SU-DHL-6 (cell line): ENCODE data around the gene OR7A17.

ENCODE experiments used
- H2AFZ ChIP-seq: fragments of 200-600 bp; sonication (generic); 2 replicates; pipeline ENCODE4 v1.6.1; 2014; ENCODE audit warnings: low read depth, mild to moderate bottlenecking, moderate library complexity, mixed read lengths, antibody characterized with exemption, low read length; ENCODE audit not compliant: severe bottlenecking
- H3F3A ChIP-seq: fragments of 200-600 bp; shearing (Covaris generic); 2 replicates; pipeline ENCODE4 v1.6.0; 2016; ENCODE audit warnings: antibody characterized with exemption, mild to moderate bottlenecking; ENCODE audit not compliant: insufficient read depth
- H3K27ac ChIP-seq: fragments of 200-600 bp; sonication (generic); 2 replicates; pipeline ENCODE4 v1.5.1; 2016; ENCODE audit warnings: low read depth, mild to moderate bottlenecking, low read length, moderate library complexity, mixed read lengths
- H3K27me3 ChIP-seq: fragments of 200-600 bp; sonication (generic), shearing (Covaris generic); 2 replicates; pipeline ENCODE4 v1.6.0; 2014; ENCODE audit warnings: mild to moderate bottlenecking, low read length
- H3K36me3 ChIP-seq: fragments of 200-600 bp; sonication (generic); 2 replicates; pipeline ENCODE4 v1.6.1; 2014; ENCODE audit warnings: mild to moderate bottlenecking, low read length, mixed read lengths
- H3K4me2 ChIP-seq: fragments of 300-600, 200-600 bp; shearing (Covaris generic), sonication (generic); 2 replicates; pipeline ENCODE4 v1.6.0; 2014; ENCODE audit warnings: low read length, low read depth, mild to moderate bottlenecking; ENCODE audit not compliant: poor library complexity, severe bottlenecking
- H3K4me3 ChIP-seq: fragments of 200-600 bp; sonication (generic); 2 replicates; pipeline ENCODE4 v1.5.1; 2014; ENCODE audit warnings: antibody characterized with exemption, low read length, mild to moderate bottlenecking, mixed read lengths; ENCODE audit not compliant: insufficient read depth, poor library complexity, severe bottlenecking
- H3K79me2 ChIP-seq: fragments of 200-600 bp; sonication (generic); 2 replicates; pipeline ENCODE4 v1.6.1; 2014; ENCODE audit warnings: mild to moderate bottlenecking, low read length, moderate library complexity; ENCODE audit not compliant: insufficient read depth
- H3K9ac ChIP-seq: fragments of 200-600 bp; sonication (generic); 2 replicates; pipeline ENCODE4 v1.7.0; 2014; ENCODE audit warnings: mild to moderate bottlenecking, low read length
- H3K9me2 ChIP-seq: fragments of 200-600 bp; sonication (generic); replicated peaks from 2 replicates; pipeline ENCODE4 v1.6.1; 2014; ENCODE audit warnings: low read length; ENCODE audit not compliant: insufficient read depth
- H3K9me3 ChIP-seq: fragments of 200-600 bp; sonication (generic); 2 replicates; pipeline ENCODE4 v1.6.1; 2014; ENCODE audit warnings: low read length, mixed read lengths; ENCODE audit not compliant: insufficient read depth
- H4K20me1 ChIP-seq: fragments of 200-600 bp; sonication (generic); 2 replicates; pipeline ENCODE4 v1.6.1; 2014; ENCODE audit warnings: low read depth, mild to moderate bottlenecking, antibody characterized with exemption, low read length, moderate library complexity, mixed read lengths
- EZH2phosphoT487 ChIP-seq: fragments of 200-600 bp; sonication (generic), shearing (Covaris generic); conservative IDR thresholded peaks from 2 replicates; pipeline ENCODE4 v1.6.1; 2018; ENCODE audit warnings: mild to moderate bottlenecking, antibody characterized with exemption, low read length, moderate library complexity, mixed read lengths
- TF ChIP-seq, protein P1 (sequence below): fragments of 200-600 bp; sonication (generic); IDR thresholded peaks from one replicate; pipeline ENCODE4 v1.5.1; 2017; ENCODE audit warnings: antibody characterized with exemption, mild to moderate bottlenecking, low read length, moderate library complexity; ENCODE audit not compliant: insufficient read depth, poor library complexity, severe bottlenecking

Gene OR7A17

GRCh38 chr19:14830702-14831101 lies 55.2 kb downstream of the OR7A17 start:
- Histone ChIP-seq H3F3A (no peaks in the 10 kb centered on the region), H3K27ac (no peak overlapping the region), H2AFZ (no peak overlapping the region), H3K79me2 (no peaks in the 10 kb centered on the region), H4K20me1 (no peaks in the 10 kb centered on the region), H3K36me3 (no peaks in the 10 kb centered on the region), H3K9ac (no peak overlapping the region), H3K9me2 (no peaks in the 10 kb centered on the region), H3K4me2 (no peak overlapping the region), H3K4me3 (no peak overlapping the region), H3K27me3 (no peaks in the 10 kb centered on the region), H3K9me3 (no peaks in the 10 kb centered on the region)
- TF ChIP-seq, protein P1, sequence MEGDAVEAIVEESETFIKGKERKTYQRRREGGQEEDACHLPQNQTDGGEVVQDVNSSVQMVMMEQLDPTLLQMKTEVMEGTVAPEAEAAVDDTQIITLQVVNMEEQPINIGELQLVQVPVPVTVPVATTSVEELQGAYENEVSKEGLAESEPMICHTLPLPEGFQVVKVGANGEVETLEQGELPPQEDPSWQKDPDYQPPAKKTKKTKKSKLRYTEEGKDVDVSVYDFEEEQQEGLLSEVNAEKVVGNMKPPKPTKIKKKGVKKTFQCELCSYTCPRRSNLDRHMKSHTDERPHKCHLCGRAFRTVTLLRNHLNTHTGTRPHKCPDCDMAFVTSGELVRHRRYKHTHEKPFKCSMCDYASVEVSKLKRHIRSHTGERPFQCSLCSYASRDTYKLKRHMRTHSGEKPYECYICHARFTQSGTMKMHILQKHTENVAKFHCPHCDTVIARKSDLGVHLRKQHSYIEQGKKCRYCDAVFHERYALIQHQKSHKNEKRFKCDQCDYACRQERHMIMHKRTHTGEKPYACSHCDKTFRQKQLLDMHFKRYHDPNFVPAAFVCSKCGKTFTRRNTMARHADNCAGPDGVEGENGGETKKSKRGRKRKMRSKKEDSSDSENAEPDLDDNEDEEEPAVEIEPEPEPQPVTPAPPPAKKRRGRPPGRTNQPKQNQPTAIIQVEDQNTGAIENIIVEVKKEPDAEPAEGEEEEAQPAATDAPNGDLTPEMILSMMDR: no peak
- no peak for TF ChIP-seq EZH2phosphoT487
